ENCODE data around the gene ARHGEF37. TPM values are rescaled to one million over a fixed set of nuclear protein-coding genes. Genes with fewer than 3 reads are reported as not detected.

Gene ARHGEF37, protein sequence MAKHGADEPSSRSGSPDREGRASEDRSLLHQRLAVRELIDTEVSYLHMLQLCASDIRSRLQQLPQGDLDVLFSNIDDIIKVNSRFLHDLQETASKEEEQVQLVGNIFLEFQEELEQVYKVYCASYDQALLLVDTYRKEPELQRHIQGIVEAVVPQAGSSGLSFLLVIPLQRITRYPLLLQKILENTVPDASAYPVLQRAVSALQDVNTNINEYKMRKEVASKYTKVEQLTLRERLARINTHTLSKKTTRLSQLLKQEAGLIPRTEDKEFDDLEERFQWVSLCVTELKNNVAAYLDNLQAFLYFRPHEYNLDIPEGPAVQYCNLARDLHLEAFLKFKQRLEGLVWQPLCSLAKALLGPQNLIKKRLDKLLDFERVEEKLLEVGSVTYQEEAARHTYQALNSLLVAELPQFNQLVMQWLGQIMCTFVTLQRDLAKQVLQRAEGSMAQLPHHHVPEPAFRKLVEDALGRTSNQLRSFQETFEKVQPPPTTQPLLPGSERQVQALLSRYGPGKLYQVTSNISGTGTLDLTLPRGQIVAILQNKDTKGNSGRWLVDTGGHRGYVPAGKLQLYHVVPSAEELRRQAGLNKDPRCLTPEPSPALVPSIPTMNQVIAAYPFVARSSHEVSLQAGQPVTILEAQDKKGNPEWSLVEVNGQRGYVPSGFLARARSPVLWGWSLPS
- polyA plus RNA-seq, result 1.1 and 2.3 TPM in 2 replicates

DNA sequence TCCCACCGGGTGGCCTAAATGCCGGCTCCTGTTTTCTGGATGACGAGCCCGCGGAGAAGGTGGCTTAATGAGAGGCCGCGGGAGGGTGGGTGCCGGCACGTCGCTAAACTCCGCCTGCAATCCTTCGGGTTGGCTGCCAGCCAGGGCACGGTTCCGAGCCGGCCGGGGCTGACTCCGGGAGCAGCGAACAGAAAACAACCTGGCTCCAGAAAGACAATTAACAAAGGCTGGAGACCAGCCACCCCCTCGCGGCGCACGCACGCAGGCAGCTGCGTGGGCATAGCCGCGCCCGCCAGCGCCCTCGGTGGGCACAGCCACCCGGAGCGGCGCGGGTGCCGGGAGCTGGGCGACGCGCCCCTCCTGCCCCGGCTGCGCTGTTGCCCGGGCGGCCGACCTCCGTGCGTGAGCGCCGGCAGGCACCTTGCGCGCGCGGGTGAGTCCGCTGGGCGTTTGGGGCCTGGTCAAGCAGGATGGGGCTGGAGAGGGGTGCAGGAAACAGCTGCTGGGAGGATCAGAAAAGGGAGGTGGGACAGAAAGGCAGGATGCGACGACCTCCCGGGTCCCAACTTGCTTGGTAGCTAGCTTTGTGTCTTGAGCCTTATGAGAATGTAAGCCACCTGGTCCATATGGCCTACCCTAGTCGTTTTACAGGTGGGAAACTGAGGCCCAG, at the start of gene ARHGEF37:
ARHGEF37 (plus strand) TSS at position 307 of the 670 bp plus-strand sequence. CDS start 16,272 bp downstream, outside the sequence.

GRCh38 chr5:149551227-149552037, 29.9 kb upstream of the ARHGEF37 start, which contains the start of gene CSNK1A1:
Gene CSNK1A1, minus strand, starts transcription at chr5:149551439. Its CDS starts 475 bp downstream, at chr5:149550964.

Other genes starting within 250 kb of the ARHGEF37 start
- gene GRPEL2, start 236.0 kb upstream of the ARHGEF37 start, polyA plus RNA-seq, result 11.6 and 16.6 TPM in 2 replicates
- gene PCYOX1L, start 223.5 kb upstream of the ARHGEF37 start, polyA plus RNA-seq, result 15.3 and 18.3 TPM in 2 replicates
- not detected in 2 replicates for gene IL17B, start 202.2 kb upstream of the ARHGEF37 start, polyA plus RNA-seq
- 71.5 and 168 TPM in 2 replicates for gene CSNK1A1, start 30.1 kb upstream of the ARHGEF37 start, polyA plus RNA-seq
- 1.0 and 1.2 TPM in 2 replicates for gene PPARGC1B, start 148.8 kb downstream of the ARHGEF37 start, polyA plus RNA-seq

Data from Purkinje cell (primary cell).